GM21717 (cell line): Measurements from ENCODE around the gene NPAS3.

ENCODE experiments used
- ATAC-seq: cut with Tn5 transposase; IDR thresholded peaks from one replicate; pipeline ENCODE4 v1.9.1; 2021; ENCODE audit warnings: mild to moderate bottlenecking, moderate library complexity; ENCODE audit not compliant: unreplicated experiment

The NPAS3 gene

DNA sequence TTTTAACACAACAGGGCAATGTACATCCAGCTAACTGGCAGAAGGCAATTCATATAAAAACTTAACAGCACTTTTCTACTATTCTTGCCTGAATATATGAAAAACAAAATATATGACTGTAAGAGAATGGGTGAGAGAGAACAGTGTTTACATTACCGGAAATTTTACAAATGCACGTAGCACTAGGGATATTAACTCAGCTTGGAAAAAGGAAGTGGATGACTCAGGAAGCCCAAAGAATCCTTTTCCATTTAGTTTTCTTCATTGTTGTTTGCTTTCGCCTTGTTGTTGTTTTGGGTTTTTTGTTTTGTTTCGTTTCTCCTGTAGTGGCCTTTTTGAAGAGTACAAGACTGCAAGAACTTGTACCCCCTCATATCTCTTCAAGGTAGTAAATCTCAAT lies 716.7 kb downstream of the NPAS3 start:
- no peak for ATAC-seq

DNA sequence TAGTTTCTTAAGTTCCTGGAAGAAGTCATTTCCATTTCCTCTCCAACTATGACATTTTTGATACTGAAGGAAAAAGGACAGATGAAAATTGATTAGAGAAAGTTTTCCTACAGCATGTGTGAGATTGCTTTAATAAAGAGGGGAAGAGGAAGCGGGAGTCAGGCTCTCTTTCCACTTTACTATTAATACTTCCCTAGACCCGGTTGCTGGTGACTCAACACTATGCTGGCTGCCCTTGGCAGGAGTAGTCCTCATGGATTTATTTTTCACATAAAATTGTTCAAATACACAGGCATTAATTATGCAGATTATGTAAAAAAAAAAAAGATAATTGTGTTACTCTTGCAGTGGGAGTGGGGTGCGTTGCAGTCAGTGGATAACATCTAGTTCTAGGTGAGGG lies 718.8 kb downstream of the NPAS3 start:
- no peak for ATAC-seq

DNA sequence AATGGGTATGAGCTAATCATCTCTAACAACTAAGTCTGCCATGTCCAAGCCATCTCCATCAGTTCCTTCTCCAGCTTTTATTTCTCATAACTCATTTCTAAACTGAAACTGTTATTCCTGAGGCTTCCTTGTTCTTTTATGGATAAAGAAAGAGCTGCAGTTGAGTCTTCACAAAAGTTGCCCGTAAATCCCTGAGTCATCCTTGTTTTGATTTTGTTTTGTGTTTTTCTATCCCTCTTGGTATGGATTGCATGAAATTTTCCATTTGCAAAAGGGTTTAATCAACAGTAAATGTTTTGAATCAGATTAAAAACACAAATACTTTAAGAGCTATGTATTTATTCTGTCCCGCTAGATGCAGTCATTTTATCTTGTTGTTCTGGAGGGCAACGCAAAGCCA lies 721.6 kb downstream of the NPAS3 start:
- ATAC-seq: no peak

DNA sequence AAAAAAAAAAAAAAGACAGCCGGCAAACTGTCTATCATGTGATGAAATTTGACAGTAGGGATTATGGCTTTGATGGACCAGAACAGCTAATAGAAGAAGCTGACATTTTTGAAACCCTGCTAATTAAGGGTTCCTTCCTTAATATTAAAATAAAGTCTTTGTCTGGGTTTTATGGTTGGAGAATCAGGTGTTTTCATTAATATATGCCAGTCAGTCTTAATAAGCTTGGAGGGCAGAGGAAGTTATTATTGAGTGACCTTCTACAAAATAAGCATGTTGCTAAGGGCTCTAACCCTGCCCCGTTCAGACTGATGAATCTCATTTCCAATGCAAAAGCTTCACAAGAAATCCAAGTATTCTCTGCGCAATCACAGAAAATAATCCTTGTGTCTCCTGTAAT lies 722.4 kb downstream of the NPAS3 start:
- no peak for ATAC-seq

DNA sequence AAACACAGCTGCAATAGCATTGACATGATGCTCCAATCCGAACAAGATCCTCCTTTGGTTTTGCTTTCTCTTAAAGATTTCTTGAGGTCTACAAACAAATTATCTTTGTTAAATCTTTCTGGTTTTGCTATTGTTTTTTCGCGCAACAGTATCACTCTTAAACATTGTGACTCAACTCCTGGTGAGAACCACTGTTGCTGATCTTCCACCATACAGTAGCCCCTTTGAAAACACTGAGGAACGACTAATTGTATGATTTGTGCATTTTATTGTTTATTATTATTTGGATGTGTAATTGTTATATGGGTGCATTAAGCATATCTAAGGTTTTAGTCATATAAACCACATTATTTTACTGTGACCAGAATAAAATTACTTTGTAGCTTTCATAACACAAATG lies 729.4 kb downstream of the NPAS3 start:
- ATAC-seq: no peak

DNA sequence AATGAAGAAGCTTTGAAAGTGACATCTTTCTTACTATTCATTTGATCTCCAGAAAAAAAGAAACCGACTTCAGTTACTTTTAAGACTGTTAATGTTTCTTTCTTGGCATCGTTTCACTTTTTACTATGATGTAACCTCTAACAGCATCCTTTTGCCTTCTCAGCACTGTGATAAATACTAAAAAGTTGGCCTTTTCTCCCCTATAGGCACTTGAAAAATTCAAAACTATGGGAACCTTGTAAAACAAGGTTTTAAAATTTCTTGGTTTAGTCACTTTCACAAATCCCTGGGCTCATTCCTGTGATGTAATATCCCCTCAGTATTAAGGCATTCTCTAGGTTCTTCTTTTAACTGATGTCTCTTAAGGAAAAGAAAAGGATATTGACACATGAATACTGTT lies 730.4 kb downstream of the NPAS3 start:
- no peak for ATAC-seq

DNA sequence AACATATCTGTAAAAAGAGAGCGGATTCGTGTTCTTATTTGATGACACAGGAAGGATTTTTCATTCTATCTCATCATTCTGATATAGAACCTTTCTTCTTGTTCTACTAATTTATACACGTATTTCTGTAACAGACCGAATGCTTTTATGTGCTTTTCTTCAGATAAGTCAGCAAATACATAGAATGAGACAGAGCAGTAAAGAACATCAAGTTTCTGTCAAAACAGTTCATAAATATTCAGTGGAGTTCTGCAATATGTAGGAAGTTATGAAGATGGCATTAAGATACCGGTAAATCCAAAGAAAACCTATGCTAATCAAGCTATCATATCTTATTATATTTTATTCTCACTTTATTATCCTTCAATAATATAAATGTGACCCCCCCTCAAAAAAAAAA lies 731.6 kb downstream of the NPAS3 start:
- ATAC-seq: no peak

DNA sequence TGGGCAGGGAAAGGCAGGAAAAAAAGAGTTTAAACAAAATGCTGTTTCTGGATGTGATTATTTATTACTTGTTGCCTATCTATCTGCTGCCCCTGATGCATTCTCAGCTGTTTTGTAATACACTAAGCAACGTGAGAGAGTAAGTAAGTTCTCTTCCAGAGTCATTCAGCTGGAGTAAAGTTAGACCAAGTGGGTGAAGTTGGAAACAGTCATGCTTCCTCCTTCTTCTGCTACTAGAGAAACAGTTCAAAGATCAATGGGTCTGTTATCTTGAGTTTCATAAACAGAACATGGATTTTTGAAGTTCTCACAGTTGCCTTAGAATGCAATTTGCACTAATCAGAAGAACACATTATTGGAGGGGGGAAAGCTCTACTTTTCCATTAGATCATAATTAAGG lies 732.9 kb downstream of the NPAS3 start:
- no peak for ATAC-seq

DNA sequence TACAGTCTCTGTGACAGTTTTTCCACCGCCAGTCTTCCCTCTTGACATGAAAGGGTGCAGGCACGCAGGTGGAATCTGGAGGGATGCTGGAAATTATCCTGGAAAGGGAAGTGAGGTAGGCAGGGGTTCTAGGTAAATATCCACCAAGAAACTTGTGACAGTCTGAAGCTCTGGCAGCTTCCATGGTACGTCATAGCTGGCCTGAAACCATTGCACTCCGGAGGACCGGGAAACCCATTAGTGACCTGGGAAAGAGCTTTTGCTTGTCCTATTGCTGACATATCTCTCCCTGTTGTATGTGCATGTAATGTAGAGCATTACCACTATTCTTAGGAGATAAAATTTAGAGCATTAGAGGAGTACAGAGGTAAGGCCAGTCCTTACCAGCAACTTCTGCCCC lies 736.2 kb downstream of the NPAS3 start:
- no peak for ATAC-seq

DNA sequence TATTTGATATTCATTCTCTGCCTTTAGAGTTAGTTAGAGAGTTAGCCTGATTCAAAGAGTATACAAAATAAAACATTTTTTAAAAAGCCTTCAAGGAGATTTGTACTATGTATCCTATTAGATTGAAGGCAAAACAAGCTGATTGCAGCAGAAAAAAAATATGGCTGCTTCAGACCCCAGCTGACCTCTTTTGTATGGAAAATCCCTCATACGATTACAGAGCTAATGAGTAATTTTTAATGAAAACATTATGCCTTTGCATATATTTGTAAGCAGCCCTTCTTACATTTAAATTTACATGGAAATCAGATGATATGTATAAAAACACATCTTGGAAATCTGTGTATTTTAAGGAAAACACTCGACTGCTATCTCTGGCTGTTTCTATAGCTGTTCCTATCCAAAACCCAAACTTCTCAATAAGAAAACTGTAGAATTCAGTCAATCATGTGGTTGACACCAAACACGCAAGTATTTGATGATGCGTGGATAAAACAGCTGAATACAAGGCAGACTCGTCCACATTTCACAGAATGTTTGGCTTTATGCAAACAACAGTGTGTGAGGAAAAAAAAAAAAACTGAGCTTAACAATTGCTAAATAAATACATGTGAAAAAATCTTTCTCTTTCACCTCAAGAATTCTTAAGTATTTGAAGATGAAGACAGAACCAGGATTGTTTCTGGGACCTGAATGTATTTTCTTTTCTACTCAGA lies 736.9 kb downstream of the NPAS3 start:
- no peak for ATAC-seq

DNA sequence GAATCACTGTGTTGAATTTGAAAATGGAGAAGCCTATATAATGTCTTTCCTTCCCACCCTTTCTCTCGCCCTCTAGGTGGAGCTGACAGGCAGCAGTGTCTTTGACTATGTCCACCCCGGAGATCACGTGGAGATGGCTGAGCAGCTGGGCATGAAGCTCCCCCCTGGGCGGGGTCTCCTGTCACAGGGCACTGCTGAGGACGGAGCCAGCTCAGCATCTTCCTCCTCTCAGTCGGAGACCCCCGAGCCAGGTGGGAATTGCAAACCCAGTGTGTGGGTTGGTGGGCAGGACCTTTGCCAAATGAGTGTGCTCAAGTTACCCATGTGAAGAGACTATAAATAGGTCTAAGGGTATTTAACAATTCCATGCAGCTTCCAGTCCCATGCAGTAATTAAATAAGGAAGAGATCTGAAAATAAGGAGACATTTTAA lies 737.5 kb downstream of the NPAS3 start:
- ATAC-seq: no peak

DNA sequence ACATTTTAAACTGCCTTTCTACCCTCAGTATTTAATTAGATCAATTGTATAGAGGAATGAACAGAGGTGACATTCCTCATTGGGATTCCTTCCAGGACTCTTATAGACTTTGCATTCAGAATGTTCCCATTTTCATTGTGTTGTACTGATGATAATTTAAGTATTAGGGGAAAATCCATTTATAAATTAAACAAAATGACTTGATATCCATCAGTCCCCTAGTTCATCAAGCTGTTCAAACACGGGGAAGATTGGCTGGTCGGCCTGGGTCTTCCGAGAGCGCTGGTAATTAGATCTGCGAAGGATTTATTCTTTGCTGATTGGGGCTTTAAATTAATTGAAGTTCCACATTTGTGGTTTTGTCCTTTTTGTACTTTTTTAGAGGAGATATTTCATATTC lies 738.2 kb downstream of the NPAS3 start:
- ATAC-seq: no peak

DNA sequence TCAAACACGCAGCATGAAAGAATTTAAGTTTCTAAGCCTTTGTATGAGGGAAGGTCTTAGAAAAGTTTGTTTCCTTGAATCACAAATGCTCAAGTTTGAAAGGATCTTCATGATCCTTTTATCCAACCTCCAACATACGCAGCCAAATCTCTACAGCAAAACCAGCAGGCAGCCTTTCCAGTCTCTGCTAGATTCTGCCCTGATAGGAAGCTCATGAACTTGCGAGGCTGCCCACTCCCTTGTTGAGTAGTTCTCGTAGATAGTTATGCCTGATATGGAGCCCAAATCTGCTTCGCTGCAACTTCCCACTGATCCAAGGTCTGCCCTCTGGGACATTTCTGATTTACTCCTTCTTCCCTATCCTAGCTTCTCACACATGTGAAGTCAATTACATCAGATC lies 739.3 kb downstream of the NPAS3 start:
- no peak for ATAC-seq

DNA sequence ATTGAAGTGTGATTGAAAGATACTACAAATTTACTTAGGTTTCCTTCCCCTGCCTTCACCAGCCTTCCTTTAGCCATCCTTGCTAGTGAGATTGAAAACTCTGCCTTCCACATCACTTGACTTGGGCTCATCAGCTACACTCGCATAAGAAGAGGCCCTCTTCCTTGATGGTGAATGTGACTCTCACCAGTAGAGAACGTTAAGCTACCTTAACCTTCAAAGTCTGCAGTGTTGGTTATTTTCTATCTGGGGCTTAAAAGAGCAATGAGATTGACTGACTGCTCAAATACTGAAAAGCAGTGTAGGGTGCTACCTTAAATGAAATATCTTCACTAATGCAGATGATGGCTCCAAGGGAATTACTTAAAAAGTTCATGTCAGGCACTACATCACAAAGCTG lies 740.3 kb downstream of the NPAS3 start:
- ATAC-seq: no peak

DNA sequence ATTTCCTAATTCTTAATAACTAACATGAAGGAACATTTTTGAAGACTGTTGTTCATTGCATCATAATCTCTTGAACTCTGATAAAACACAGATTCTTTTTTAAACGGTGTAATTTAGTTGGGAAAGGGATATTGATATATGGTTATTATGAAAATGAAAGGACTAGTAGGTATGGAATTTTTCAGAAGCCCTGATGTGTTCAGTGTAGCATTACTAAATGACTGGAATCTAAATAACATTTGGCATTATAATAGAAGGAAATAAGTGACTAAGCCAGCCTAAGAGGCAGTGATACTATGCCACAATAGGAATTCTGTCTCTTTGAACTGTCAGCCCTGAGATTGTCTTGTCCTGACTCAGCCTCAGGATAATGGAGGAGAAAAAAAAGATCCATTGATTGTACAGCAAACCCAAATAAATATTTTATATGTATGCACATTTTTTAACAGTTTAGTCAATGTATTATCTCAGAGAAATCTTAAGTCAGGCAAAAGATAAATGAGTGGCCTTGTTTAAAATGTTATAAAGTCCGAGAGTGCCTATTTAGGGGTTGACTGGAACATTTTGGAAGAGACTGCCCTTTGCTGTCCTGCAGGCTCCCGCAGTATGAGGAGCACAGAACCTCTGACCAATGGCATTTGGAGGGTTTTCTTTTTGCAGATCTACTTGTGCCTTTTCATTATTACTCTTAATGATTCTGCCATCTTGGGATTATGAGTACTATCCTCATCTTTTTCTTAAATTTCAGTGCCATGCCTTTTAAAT lies 741.0 kb downstream of the NPAS3 start:
- ATAC-seq: no peak

DNA sequence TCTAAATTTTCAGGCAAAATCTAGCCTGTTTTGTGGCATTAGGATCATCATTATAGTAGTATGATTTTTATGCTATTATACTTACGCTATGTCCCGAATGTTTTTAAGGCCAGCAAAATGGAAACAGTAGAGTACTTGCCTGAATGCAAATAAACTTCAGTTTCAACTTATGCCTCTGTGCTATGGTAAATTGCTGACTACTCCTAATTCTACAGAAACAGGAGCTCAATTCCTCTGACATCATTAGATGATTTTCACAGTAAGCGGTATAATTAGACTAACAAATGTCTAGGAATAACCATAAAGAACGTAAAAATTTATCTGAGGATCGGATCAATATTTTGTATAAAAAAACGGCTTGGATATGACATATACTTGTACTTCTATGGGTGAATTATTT lies 742.2 kb downstream of the NPAS3 start:
- no peak for ATAC-seq

DNA sequence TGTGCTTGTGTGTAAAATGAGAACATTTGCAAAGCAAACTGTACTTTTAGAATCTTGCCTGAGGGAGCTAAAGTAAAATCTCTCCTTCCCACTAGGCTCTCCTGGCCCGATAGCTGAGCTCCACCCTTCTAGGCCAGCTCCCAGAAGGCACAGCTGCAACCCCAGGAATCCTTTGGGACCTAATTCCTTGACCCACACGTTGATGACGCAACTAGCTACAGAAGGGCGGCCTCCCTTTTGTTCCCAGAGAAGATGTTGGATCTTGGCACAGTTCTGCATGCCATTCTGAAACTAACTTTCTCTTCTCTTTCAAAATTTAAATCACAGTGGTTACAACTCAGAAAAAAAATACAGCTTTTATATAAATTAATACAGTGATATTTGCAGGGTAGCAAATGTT lies 744.1 kb downstream of the NPAS3 start:
- ATAC-seq: no peak

DNA sequence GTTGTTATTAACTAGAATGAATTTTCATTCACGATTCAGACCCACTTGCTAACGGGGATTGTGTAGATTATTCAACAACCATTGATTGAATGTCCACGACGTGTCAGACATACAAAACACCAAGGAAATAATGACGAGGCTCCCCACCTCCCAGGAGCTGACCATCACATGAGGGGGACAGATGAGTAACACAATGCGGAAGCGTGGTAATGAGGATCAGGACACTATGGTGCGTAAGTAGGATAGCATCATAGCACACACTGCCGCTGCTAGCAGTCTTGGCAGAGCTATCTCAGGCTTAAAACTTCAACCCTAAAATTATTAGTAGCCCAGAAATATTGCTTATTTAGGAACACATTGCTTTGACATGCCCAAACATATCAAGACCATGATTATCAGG lies 746.3 kb downstream of the NPAS3 start:
- no peak for ATAC-seq

DNA sequence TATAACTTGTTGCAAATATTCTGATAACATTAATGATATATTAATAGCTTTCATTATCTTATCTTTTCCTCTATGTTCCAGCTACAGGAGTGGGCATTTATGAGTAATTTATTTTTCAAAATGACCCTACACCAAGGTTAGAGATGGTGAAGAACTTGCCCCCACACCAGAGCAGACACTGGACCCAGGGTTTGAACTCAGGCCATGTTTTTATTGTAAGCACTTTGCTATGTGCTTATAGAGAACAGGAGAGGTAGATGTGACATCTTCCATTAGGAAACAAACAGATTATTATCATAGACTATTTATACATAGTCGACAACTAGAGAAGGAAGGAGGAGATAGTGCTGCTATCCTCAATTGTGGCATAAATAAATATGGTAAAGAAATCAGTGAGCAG lies 747.0 kb downstream of the NPAS3 start:
- no peak for ATAC-seq

DNA sequence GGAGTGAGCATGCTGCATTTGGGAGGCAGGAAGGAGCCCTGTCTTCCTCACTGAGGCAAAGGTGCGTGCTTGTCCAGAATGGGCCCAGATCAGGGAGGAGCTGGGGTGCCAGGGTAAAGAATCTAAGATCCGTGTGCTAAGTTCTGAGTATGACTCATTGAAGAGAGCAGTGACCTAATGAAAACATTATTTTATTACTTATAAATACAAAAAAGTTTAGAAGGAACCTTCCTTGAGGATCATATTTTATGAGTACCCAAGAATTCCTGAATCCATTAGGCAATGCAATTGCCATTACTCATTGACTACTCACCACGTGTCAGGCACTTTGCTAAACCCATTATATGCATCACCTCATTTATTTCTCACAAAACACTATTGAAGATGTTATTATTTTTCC lies 747.5 kb downstream of the NPAS3 start:
- no peak for ATAC-seq

DNA sequence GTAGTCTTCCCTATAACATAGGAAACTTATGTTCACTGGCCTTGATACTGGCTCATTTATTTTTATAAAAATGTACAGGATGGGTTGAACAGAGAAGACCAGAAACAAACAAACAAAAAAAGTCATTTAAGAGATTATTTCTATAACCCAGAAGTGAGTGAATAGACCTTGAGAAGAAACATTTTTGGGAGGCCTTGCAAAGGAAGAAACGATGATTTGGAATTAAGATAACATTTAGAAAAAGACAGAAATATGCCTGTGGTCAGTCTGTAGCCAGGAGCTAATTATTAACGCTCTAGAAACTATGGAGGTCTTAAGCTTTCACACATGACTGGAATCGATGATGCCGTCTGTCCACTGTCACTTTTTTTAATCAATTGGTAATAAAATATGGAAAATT lies 748.2 kb downstream of the NPAS3 start:
- no peak for ATAC-seq

DNA sequence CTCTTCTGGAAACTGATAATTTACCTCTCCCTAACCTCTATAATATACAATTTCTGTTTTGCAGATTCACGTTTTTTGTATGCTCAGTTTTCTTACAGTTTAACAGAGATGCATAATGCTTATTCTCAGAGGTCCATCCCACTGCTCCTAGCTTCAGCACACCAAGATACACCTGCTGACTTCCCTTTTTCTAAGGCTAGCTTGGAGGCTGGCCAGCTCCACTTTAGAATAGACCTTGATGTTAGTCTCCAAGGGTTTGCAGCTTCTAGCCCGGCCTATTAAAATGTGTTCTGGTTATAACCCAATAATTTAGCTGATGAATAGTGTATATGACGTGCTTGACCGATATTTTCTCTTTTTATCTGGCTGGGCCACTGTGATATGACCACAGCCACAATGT lies 751.0 kb downstream of the NPAS3 start:
- no peak for ATAC-seq

DNA sequence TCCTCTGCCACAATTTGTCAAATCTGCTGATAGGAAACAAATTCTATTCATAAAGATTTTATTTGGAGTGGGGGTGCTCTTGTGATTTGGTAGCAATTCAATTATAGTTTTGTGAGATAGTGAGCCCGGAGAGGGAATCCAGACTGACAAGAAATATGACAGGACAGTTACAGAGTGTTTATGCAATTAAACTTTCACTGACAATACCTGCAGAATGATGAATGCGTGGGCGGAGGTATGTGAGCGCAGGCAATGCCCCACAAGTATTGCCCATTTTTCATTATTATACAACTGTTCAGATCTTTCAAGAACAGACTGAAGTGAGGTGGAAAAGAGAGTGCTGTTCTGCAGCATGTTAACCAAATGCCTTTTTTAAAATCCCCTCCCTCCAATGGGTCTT lies 753.2 kb downstream of the NPAS3 start:
- ATAC-seq: no peak
